ENCODE results near the gene COL19A1.

DNA sequence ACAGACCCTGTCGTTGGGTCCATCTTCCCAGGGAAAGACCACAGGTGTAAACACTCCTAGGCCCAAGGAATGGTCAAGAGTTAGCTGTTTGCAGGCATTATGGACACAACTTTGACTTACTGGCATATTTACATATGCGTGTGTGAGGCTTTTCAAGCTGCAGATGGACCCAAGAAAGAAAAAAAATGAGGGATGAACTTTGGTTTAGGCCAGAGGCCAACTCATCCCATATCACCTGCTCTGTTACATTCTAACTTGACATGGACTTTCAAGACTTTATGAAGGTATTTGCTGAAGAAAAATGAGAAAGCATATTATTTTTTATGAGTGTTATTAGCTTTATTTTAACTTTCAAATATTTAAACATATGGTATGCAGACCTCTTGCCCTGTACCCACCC, 6.9 kb downstream of the COL19A1 start:
- no peak for TF ChIP-seq CEBPB (IDR thresholded peaks at IDR 0.05; ENCODE audit: borderline replicate concordance, low read depth, low read length)
- no peak for TF ChIP-seq JUNB (CRISPR knock-in tag; IDR thresholded peaks at IDR 0.05; ENCODE audit: borderline replicate concordance)
- TF ChIP-seq POLR2AphosphoS5 (IDR thresholded peaks at IDR 0.05; ENCODE audit: low read depth, low read length): no peak
- TF ChIP-seq MYC (CRISPR knock-in tag; IDR thresholded peaks at IDR 0.05; ENCODE audit: borderline replicate concordance): no peak
- no peak for TF ChIP-seq NFRKB (IDR thresholded peaks at IDR 0.05)
- TF ChIP-seq, protein P1, sequence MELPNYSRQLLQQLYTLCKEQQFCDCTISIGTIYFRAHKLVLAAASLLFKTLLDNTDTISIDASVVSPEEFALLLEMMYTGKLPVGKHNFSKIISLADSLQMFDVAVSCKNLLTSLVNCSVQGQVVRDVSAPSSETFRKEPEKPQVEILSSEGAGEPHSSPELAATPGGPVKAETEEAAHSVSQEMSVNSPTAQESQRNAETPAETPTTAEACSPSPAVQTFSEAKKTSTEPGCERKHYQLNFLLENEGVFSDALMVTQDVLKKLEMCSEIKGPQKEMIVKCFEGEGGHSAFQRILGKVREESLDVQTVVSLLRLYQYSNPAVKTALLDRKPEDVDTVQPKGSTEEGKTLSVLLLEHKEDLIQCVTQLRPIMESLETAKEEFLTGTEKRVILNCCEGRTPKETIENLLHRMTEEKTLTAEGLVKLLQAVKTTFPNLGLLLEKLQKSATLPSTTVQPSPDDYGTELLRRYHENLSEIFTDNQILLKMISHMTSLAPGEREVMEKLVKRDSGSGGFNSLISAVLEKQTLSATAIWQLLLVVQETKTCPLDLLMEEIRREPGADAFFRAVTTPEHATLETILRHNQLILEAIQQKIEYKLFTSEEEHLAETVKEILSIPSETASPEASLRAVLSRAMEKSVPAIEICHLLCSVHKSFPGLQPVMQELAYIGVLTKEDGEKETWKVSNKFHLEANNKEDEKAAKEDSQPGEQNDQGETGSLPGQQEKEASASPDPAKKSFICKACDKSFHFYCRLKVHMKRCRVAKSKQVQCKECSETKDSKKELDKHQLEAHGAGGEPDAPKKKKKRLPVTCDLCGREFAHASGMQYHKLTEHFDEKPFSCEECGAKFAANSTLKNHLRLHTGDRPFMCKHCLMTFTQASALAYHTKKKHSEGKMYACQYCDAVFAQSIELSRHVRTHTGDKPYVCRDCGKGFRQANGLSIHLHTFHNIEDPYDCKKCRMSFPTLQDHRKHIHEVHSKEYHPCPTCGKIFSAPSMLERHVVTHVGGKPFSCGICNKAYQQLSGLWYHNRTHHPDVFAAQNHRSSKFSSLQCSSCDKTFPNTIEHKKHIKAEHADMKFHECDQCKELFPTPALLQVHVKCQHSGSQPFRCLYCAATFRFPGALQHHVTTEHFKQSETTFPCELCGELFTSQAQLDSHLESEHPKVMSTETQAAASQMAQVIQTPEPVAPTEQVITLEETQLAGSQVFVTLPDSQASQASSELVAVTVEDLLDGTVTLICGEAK (IDR thresholded peaks at IDR 0.05): no peak
- TF ChIP-seq, protein P1 (CRISPR knock-in tag; IDR thresholded peaks at IDR 0.05): no peak
- TF ChIP-seq, protein P2, sequence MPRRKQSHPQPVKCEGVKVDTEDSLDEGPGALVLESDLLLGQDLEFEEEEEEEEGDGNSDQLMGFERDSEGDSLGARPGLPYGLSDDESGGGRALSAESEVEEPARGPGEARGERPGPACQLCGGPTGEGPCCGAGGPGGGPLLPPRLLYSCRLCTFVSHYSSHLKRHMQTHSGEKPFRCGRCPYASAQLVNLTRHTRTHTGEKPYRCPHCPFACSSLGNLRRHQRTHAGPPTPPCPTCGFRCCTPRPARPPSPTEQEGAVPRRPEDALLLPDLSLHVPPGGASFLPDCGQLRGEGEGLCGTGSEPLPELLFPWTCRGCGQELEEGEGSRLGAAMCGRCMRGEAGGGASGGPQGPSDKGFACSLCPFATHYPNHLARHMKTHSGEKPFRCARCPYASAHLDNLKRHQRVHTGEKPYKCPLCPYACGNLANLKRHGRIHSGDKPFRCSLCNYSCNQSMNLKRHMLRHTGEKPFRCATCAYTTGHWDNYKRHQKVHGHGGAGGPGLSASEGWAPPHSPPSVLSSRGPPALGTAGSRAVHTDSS (CRISPR knock-in tag; conservative IDR thresholded peaks at IDR 0.05): no peak
- TF ChIP-seq TCF7 (IDR thresholded peaks at IDR 0.05; ENCODE audit: low read depth): no peak
- no peak for TF ChIP-seq SMARCE1 (IDR thresholded peaks at IDR 0.05; ENCODE audit: borderline replicate concordance)
- TF ChIP-seq, protein P3, sequence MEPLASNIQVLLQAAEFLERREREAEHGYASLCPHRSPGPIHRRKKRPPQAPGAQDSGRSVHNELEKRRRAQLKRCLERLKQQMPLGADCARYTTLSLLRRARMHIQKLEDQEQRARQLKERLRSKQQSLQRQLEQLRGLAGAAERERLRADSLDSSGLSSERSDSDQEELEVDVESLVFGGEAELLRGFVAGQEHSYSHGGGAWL (CRISPR knock-in tag; IDR thresholded peaks at IDR 0.05): no peak
- TF ChIP-seq, protein P4, sequence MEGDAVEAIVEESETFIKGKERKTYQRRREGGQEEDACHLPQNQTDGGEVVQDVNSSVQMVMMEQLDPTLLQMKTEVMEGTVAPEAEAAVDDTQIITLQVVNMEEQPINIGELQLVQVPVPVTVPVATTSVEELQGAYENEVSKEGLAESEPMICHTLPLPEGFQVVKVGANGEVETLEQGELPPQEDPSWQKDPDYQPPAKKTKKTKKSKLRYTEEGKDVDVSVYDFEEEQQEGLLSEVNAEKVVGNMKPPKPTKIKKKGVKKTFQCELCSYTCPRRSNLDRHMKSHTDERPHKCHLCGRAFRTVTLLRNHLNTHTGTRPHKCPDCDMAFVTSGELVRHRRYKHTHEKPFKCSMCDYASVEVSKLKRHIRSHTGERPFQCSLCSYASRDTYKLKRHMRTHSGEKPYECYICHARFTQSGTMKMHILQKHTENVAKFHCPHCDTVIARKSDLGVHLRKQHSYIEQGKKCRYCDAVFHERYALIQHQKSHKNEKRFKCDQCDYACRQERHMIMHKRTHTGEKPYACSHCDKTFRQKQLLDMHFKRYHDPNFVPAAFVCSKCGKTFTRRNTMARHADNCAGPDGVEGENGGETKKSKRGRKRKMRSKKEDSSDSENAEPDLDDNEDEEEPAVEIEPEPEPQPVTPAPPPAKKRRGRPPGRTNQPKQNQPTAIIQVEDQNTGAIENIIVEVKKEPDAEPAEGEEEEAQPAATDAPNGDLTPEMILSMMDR (CRISPR knock-in tag; IDR thresholded peaks at IDR 0.05): no peak
- TF ChIP-seq WIZ (CRISPR knock-in tag; IDR thresholded peaks at IDR 0.05): no peak
